SK-N-SH (cell line): ENCODE results near the gene TRAPPC2L. TPM values are rescaled to one million over a fixed set of nuclear protein-coding genes. Genes with fewer than 3 reads are reported as not detected.

Experiments used
- CTCF ChIA-PET: fragments of 300-600, 350-600 bp; formaldehyde crosslinking; extraction: SDS; loops from one replicate; lab custom pipeline; 2021; lab: Yijun Ruan, JAX
- POLR2A ChIA-PET: fragments of 350-600 bp; sonication (Branson Sonifier 250); formaldehyde crosslinking; extraction: SDS; loops from one replicate; lab custom pipeline; 2020; ENCODE audit warnings: antibody characterized with exemption, inconsistent platforms; lab: Yijun Ruan, JAX
- DNase-seq: peaks from one replicate; pipeline ENCODE4 v3.0.0; 2012
- H2AFZ ChIP-seq: fragments of 200-600 bp; sonication (generic); 2 replicates; pipeline ENCODE4 v1.8.1; 2016; ENCODE audit warnings: antibody characterized with exemption, mild to moderate bottlenecking, low read depth
- H3F3A ChIP-seq: fragments of 200-600 bp; sonication (generic); replicated peaks from 2 replicates; pipeline ENCODE3; 2016; ENCODE audit warnings: antibody characterized with exemption, mild to moderate bottlenecking; ENCODE audit not compliant: insufficient read depth
- H3K27ac ChIP-seq, 2 experiments: fragments of 200-500 bp in 1 of 2; fragments of 200-600 bp in 1 of 2; sonication (Bioruptor generic) in 1 of 2; sonication (generic), shearing (Covaris generic) in 1 of 2; 2 replicates each; pipeline versions ENCODE4 v1.5.1 to v1.6.1; 2014 to 2016; ENCODE audit warnings: low read depth in 2 of 2, inconsistent platforms in 1 of 2, low read length in 1 of 2, mild to moderate bottlenecking in 1 of 2, mixed read lengths in 1 of 2
- H3K27me3 ChIP-seq: fragments of 200-600 bp; sonication (generic), shearing (Covaris generic); 2 replicates; pipeline ENCODE4 v1.6.1; 2016; ENCODE audit warnings: mixed run types; ENCODE audit not compliant: insufficient read depth
- H3K36me3 ChIP-seq, 2 experiments: fragments of 200-500 bp in 1 of 2; fragments of 200-600 bp in 1 of 2; sonication (Bioruptor generic) in 1 of 2; sonication (generic) in 1 of 2; replicated peaks in 1 of 2; 2 replicates each; pipeline versions ENCODE3 to v1.5.1; 2014 to 2016; ENCODE audit warnings: low read length in 1 of 2, mild to moderate bottlenecking in 1 of 2; ENCODE audit not compliant: insufficient read depth in 2 of 2, control insufficient read depth in 1 of 2
- H3K4me1 ChIP-seq, 2 experiments: fragments of 200-500 bp in 1 of 2; fragments of 200-600 bp in 1 of 2; sonication (Bioruptor generic) in 1 of 2; sonication (generic), shearing (Covaris generic) in 1 of 2; 2 replicates each; pipeline versions ENCODE4 v1.5.1 to v1.6.1; 2014 to 2016; ENCODE audit warnings: low read depth in 1 of 2, low read length in 1 of 2, mixed run types in 1 of 2; ENCODE audit not compliant: insufficient read depth in 2 of 2, control insufficient read depth in 1 of 2
- H3K4me2 ChIP-seq: fragments of 200-600 bp; sonication (generic), shearing (Covaris generic); 2 replicates; pipeline ENCODE4 v1.6.1; 2017; ENCODE audit warnings: mixed run types
- H3K4me3 ChIP-seq, 2 experiments: fragments of 200-500 bp in 1 of 2; fragments of 200-600 bp in 1 of 2; sonication (Bioruptor generic) in 1 of 2; sonication (generic), shearing (Covaris generic) in 1 of 2; 2 replicates each; pipeline versions ENCODE4 v1.5.1 to v1.8.1; 2014 to 2016; ENCODE audit warnings: low read depth in 2 of 2, inconsistent platforms in 1 of 2, low read length in 1 of 2, mild to moderate bottlenecking in 1 of 2, mixed read lengths in 1 of 2, moderate library complexity in 1 of 2
- H3K79me2 ChIP-seq: fragments of 200-600 bp; sonication (generic); 2 replicates; pipeline ENCODE4 v1.8.1; 2017; ENCODE audit warnings: mild to moderate bottlenecking; ENCODE audit not compliant: insufficient read depth
- H3K9ac ChIP-seq: fragments of 200-600 bp; sonication (generic); 2 replicates; pipeline ENCODE4 v1.6.1; 2017; ENCODE audit warnings: mixed run types
- H3K9me2 ChIP-seq: fragments of 200-600 bp; sonication (generic); 2 replicates; pipeline ENCODE4 v1.6.1; 2017; ENCODE audit warnings: mixed run types
- H3K9me3 ChIP-seq: fragments of 200-600 bp; sonication (generic); 2 replicates; pipeline ENCODE4 v1.6.1; 2017; ENCODE audit warnings: mixed run types, mild to moderate bottlenecking, moderate library complexity
- H4K20me1 ChIP-seq: fragments of 200-600 bp; sonication (generic); 2 replicates; pipeline ENCODE4 v1.6.1; 2017; ENCODE audit warnings: mild to moderate bottlenecking, mixed run types; ENCODE audit not compliant: insufficient read depth
- FOSL2 ChIP-seq: IDR thresholded peaks from 2 replicates; pipeline ENCODE4 v1.4.0; 2012; ENCODE audit warnings: low read depth, mild to moderate bottlenecking, moderate library complexity, borderline replicate concordance
- FOXM1 ChIP-seq: IDR thresholded peaks from 2 replicates; pipeline ENCODE4 v1.4.0; 2012; ENCODE audit warnings: low read depth, mild to moderate bottlenecking
- NFIC ChIP-seq: IDR thresholded peaks from 2 replicates; pipeline ENCODE4 v1.4.0; 2012; ENCODE audit warnings: borderline replicate concordance
- TAF1 ChIP-seq: IDR thresholded peaks from 2 replicates; pipeline ENCODE4 v1.6.1; 2012; ENCODE audit warnings: low read depth, mild to moderate bottlenecking, low read length, moderate library complexity, borderline replicate concordance
- TCF12 ChIP-seq: IDR thresholded peaks from 2 replicates; pipeline ENCODE4 v1.4.0; 2012
- TEAD4 ChIP-seq: IDR thresholded peaks from 2 replicates; pipeline ENCODE4 v1.4.0; 2012; ENCODE audit warnings: mild to moderate bottlenecking, borderline replicate concordance; ENCODE audit not compliant: insufficient read depth
- YY1 ChIP-seq: IDR thresholded peaks from 2 replicates; pipeline ENCODE4 v1.4.0; 2012; ENCODE audit warnings: low read depth, mild to moderate bottlenecking
- WGBS: methylation state at CpG from one replicate; pipeline ENCODE4 v1.1.6; 2017; ENCODE audit warnings: low lambda C conversion rate; 5-methylcytosine and 5-hydroxymethylcytosine counted together
- polyA plus RNA-seq, 3 experiments: library from polyadenylated mRNA; depleted of rRNA; stranded (reverse); fragments of >200 nt; gene quantifications; 2 replicates each; pipeline ENCODE4 v1.2.3, GENCODE V29; 2012
- TF ChIP-seq, protein P1 (sequence below): IDR thresholded peaks from 2 replicates; pipeline ENCODE4 v1.4.0; 2012; ENCODE audit warnings: low read depth, borderline replicate concordance
- TF ChIP-seq, protein P2 (sequence below): IDR thresholded peaks from 2 replicates; pipeline ENCODE4 v1.4.0; 2012; ENCODE audit warnings: low read depth, borderline replicate concordance
- TF ChIP-seq, protein P3 (sequence below): IDR thresholded peaks from 2 replicates; pipeline ENCODE4 v1.4.0; 2012; ENCODE audit warnings: low read depth

TRAPPC2L gene
- polyA plus RNA-seq, 1 of the 3 experiments (the other 2 are of a cell fraction), result 73.9 TPM

DNA sequence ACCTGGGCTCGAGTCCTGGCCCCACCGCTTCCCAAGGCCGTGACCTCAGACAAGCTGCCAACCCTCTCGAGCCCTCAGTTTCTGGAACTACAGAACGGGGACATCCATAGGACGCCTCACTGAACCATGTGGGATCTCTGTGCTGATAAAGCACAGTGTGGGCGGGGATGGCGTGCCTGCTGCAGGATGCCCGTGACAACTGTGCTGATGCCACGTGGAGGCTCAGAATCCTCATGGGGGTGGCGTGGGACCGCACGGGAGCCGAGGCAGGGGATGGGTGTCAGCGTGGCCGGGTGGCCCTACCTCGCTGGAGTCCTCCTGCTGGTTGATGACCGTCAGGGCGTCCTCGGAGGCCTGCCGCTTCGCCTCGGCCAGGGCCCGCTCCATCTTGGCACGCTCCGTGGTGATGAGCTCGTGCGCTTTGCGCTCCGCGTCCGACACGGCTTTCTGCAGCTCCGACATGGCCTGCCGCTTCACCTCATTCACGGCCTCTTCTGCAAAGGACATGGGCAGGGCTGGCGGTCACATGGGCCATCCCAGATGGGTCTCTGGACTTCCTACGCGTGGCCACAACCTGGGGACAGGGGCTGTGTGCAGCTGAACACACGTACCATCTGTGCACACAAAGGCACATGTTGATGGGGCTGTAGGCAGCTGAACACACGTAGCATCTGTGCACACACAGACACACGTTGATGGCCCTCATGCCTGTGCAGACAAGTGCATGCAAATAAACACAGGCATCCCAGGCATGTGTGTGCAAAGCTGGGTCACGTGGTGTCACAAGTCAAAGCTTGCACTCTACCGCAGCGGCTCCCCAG, 22.2 kb downstream of the TRAPPC2L start:
- Histone ChIP-seq H3K27ac (no peak overlapping the region), H3K9me3 (no peaks in the 10 kb centered on the region), H2AFZ (no peak overlapping the region), H3K79me2 (no peaks in the 10 kb centered on the region), H3K9ac (no peak overlapping the region), H3K9me2 (no peaks in the 10 kb centered on the region), H3K27me3 (peaks cover 86% of the 10 kb centered on the region), H3K4me3 (no peak overlapping the region), H3K4me2 (no peak overlapping the region), H4K20me1 (0 out of 2 replicates have a peak, but pooled peaks cover 3% of the 10 kb centered on the region), H3K36me3 (no peaks in the 10 kb centered on the region), H3K4me1 (peaks cover 0 to 3% of the 10 kb centered on the region in 2 experiments; a peak in 1 of 4 replicates), H3F3A (no peaks in the 10 kb centered on the region)
- no peak for DNase-seq
- TF ChIP-seq, protein P1, sequence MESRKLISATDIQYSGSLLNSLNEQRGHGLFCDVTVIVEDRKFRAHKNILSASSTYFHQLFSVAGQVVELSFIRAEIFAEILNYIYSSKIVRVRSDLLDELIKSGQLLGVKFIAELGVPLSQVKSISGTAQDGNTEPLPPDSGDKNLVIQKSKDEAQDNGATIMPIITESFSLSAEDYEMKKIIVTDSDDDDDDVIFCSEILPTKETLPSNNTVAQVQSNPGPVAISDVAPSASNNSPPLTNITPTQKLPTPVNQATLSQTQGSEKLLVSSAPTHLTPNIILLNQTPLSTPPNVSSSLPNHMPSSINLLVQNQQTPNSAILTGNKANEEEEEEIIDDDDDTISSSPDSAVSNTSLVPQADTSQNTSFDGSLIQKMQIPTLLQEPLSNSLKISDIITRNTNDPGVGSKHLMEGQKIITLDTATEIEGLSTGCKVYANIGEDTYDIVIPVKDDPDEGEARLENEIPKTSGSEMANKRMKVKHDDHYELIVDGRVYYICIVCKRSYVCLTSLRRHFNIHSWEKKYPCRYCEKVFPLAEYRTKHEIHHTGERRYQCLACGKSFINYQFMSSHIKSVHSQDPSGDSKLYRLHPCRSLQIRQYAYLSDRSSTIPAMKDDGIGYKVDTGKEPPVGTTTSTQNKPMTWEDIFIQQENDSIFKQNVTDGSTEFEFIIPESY, result no peak
- no peak for TF ChIP-seq YY1
- TF ChIP-seq, protein P2, sequence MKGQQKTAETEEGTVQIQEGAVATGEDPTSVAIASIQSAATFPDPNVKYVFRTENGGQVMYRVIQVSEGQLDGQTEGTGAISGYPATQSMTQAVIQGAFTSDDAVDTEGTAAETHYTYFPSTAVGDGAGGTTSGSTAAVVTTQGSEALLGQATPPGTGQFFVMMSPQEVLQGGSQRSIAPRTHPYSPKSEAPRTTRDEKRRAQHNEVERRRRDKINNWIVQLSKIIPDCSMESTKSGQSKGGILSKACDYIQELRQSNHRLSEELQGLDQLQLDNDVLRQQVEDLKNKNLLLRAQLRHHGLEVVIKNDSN, result 0 out of 2 replicates have a peak, but pooled peaks have one; percentile 58
- CTCF ChIA-PET, result interaction anchor here (1.0 to 1.6 kb wide), 3 partner anchors 21 to 136 kb away, joined by 3 to 4 read pairs (median 3); no protein-coding TSS in a partner anchor
- POLR2A ChIA-PET, result no interaction called here
- 45% methylated on average over 30 of the region's 45 CpGs for WGBS

DNA sequence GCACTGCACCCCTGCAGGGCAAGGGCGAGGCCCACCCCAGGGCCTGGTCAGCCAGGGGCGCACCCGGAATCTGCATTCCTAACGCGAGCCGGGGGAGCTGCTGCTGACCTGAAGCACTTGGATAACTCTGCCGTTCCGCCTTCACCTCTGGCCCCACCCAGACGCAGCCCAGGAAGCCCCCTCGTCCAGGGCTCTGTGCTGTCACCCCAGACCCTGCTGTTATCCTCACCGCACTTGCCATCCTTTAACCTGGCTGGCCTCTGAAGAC, 22.8 kb downstream of the TRAPPC2L start:
- Histone ChIP-seq H4K20me1 (0 out of 2 replicates have a peak, but pooled peaks cover 3% of the 10 kb centered on the region), H3K36me3 (no peaks in the 10 kb centered on the region), H3K9me3 (no peaks in the 10 kb centered on the region), H3K9ac (no peak overlapping the region), H3K27ac (no peak overlapping the region), H3K27me3 (peaks cover 81% of the 10 kb centered on the region), H3K9me2 (no peaks in the 10 kb centered on the region), H3K4me2 (no peak overlapping the region), H3K4me1 (peaks cover 0 to 3% of the 10 kb centered on the region in 2 experiments; a peak in 1 of 4 replicates), H3K79me2 (no peaks in the 10 kb centered on the region), H2AFZ (no peak overlapping the region), H3F3A (no peaks in the 10 kb centered on the region), H3K4me3 (no peak overlapping the region)
- TF ChIP-seq TEAD4 (no peak), YY1 (no peak), FOXM1 (no peak), TAF1 (no peak), FOSL2 (no peak), TCF12 (no peak), NFIC (no peak)
- TF ChIP-seq, protein P3, sequence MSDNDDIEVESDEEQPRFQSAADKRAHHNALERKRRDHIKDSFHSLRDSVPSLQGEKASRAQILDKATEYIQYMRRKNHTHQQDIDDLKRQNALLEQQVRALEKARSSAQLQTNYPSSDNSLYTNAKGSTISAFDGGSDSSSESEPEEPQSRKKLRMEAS, result no peak
- TF ChIP-seq, protein P2, result no peak
- WGBS, result 33% methylated on average over 2 of the region's 11 CpGs
- ChIA-PET POLR2A (no interaction called here), CTCF (interaction anchor here (1.0 to 1.6 kb wide), 3 partner anchors 22 to 137 kb away, joined by 3 to 4 read pairs (median 3); no protein-coding TSS in a partner anchor)
- no peak for DNase-seq
